ENCODE results near the gene TBC1D22B.
A peak's percentile ranks its signal among the peaks of the same experiment; 100 is the strongest.

The TBC1D22B gene

DNA sequence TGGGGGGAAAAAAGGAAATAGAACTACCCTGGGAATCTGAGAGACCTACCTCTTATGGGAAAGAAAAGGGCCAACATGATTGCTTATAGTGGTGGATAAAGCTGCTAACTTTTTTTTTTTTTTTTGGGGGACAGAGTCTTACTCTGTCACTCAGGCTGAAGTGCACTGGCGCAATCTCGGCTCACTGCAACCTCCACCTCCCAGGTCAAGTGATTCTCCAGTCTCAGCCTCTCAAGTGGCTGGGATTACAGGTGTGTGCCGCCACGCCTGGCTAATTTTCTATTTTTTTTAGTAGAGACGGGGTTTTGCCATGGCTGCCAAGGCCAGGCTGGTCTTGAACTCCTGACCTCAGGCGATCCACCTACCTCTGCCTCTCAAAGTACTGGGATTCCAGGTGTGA is 39.5 kb upstream of the TBC1D22B start:
- H3K4me3 ChIP-seq (ENCODE audit: low read depth, low read length) = no peak overlapping the region
- TF ChIP-seq, protein P1, sequence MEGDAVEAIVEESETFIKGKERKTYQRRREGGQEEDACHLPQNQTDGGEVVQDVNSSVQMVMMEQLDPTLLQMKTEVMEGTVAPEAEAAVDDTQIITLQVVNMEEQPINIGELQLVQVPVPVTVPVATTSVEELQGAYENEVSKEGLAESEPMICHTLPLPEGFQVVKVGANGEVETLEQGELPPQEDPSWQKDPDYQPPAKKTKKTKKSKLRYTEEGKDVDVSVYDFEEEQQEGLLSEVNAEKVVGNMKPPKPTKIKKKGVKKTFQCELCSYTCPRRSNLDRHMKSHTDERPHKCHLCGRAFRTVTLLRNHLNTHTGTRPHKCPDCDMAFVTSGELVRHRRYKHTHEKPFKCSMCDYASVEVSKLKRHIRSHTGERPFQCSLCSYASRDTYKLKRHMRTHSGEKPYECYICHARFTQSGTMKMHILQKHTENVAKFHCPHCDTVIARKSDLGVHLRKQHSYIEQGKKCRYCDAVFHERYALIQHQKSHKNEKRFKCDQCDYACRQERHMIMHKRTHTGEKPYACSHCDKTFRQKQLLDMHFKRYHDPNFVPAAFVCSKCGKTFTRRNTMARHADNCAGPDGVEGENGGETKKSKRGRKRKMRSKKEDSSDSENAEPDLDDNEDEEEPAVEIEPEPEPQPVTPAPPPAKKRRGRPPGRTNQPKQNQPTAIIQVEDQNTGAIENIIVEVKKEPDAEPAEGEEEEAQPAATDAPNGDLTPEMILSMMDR (IDR thresholded peaks at IDR 0.05; ENCODE audit: insufficient read depth, low read depth, low read length, missing control alignments) = no peak
- DNase-seq (ENCODE audit: low read depth) = no peak

GRCh38 chr6:37218511-37218910 is 39.1 kb upstream of the TBC1D22B start:
- no peak for DNase-seq (ENCODE audit: low read depth)
- TF ChIP-seq, protein P1 (IDR thresholded peaks at IDR 0.05; ENCODE audit: insufficient read depth, low read depth, low read length, missing control alignments) = no peak
- H3K4me3 ChIP-seq (ENCODE audit: low read depth, low read length) = no peak overlapping the region

DNA sequence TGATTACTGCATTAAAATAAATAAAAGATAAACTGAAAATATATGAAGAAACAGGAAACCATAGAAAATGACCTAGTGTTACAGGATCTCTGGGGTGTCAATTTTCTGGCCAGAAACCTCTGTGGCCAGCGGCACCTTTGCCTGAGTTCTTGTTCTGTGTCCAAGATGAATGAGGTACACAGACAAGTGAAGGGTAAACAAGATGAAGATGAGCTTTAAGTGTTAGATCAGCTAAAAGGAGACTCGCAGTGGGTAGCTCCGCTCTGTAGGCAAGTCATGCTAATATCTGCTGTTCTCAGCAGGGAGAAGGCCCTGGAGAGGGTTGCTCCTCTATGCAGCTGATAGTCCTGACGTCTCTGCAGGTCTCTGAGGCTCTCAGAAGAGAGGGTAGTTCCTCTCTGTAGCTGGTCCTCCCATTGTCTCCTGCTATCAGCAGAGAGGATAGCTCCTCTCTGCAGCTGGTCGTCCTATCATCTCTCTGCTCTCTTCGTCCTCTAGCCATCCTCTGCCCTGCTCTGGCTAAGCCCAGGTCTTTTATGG is 35.9 kb upstream of the TBC1D22B start:
- peak overlapping the region; percentile 64 for H3K4me3 ChIP-seq (ENCODE audit: low read depth, low read length)
- DNase-seq (ENCODE audit: low read depth) = no peak
- TF ChIP-seq, protein P1 (IDR thresholded peaks at IDR 0.05; ENCODE audit: insufficient read depth, low read depth, low read length, missing control alignments) = no peak

DNA sequence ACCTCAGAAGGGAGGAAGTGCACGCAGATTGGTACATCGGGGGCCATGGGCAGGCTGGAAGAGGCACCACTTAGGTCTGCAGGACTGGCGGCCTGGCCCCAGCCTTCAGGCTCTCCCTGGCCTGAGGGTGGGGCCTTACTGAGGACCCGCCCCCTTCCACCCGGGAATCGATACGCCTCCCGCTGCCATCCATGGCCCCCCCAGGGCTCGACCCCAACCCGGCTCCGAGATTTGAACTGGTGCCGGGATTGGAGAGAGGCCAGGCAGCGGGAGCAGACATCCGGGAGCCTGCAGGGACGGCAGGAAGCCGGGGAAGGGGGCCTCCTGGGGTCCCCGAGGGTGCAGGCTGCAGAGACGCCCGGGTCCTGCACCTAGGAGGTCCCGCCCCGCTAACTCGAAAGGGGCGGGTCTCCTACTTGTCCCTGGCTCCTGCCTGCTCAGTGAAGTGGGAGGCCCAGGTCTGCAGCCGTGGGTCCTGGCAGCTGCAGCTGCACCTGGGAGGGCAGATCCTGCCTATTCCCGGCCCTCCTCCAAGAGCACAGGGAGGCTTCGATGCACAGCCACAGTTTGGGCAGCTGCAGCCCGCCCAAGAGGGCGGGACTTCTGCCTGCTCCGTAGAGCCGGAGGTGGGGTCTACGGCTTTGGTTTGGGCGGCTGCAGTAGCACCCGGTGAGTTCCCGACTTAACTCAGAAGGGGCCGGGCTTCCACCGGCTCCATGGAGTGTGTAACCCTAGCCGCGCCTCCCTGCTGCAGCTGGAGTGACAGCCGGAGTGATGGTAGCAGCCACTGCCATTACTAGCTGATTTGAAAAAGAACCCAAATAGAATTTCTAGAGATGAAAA is 35.2 kb upstream of the TBC1D22B start:
- peak overlapping the region; percentile 64 for H3K4me3 ChIP-seq (ENCODE audit: low read depth, low read length)
- DNase-seq (ENCODE audit: low read depth) = peak; percentile 87
- TF ChIP-seq, protein P1 (IDR thresholded peaks at IDR 0.05; ENCODE audit: insufficient read depth, low read depth, low read length, missing control alignments) = no peak

GRCh38 chr6:37222992-37223391 is 34.6 kb upstream of the TBC1D22B start:
- no peak for DNase-seq (ENCODE audit: low read depth)
- TF ChIP-seq, protein P1 (IDR thresholded peaks at IDR 0.05; ENCODE audit: insufficient read depth, low read depth, low read length, missing control alignments) = no peak
- peak overlapping the region; percentile 64 for H3K4me3 ChIP-seq (ENCODE audit: low read depth, low read length)

GRCh38 chr6:37225350-37226169 is 32.0 kb upstream of the TBC1D22B start:
- no peak for DNase-seq (ENCODE audit: low read depth)
- H3K4me3 ChIP-seq (ENCODE audit: low read depth, low read length) = no peak overlapping the region

More at GRCh38 chr6:37225350-37226169, 32.0 kb upstream of the TBC1D22B start:
- TF ChIP-seq, protein P1 (IDR thresholded peaks at IDR 0.05; ENCODE audit: insufficient read depth, low read depth, low read length, missing control alignments) = no peak

Measured in GM12865 (cell line).